ENCODE results near the gene AUH.

DNA sequence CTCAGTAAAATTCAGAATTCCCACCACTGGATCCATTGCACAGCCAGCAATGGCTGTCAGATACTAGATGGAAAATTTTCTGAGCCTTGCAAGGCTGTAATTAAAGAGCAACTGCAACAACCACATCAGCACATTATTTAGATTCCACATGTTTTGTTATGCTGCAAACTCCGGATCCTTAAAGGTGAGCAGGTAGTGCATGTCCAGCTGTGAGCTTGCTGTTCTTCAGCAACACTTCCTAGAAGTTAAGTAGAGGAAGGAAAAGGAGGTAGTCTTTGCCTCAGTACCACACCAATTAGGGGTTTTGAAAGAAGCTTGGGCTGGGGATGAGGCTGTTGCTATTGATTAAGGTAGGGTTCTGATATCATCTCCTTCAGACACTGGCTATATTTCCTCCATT, 144.3 kb downstream of the AUH start:
- TF ChIP-seq, protein P1, sequence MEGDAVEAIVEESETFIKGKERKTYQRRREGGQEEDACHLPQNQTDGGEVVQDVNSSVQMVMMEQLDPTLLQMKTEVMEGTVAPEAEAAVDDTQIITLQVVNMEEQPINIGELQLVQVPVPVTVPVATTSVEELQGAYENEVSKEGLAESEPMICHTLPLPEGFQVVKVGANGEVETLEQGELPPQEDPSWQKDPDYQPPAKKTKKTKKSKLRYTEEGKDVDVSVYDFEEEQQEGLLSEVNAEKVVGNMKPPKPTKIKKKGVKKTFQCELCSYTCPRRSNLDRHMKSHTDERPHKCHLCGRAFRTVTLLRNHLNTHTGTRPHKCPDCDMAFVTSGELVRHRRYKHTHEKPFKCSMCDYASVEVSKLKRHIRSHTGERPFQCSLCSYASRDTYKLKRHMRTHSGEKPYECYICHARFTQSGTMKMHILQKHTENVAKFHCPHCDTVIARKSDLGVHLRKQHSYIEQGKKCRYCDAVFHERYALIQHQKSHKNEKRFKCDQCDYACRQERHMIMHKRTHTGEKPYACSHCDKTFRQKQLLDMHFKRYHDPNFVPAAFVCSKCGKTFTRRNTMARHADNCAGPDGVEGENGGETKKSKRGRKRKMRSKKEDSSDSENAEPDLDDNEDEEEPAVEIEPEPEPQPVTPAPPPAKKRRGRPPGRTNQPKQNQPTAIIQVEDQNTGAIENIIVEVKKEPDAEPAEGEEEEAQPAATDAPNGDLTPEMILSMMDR (conservative IDR thresholded peaks at IDR 0.05; ENCODE audit: low read length), result no peak
- no peak for TF ChIP-seq EZH2phosphoT487 (IDR thresholded peaks at IDR 0.05; ENCODE audit: borderline replicate concordance, low read depth, low read length)
